ENCODE data around the gene NCR2. TPM values are rescaled to one million over a fixed set of nuclear protein-coding genes. Genes with fewer than 3 reads are reported as not detected.

The NCR2 gene
- total RNA-seq, 1 experiment from 2014 or later, result not detected

GRCh38 chr6:41326092-41326491 lies 9.3 kb upstream of the NCR2 start:
- CTCF ChIA-PET, result no interaction called here
- no TSS peak for BruUV-seq (replicated peaks)

DNA sequence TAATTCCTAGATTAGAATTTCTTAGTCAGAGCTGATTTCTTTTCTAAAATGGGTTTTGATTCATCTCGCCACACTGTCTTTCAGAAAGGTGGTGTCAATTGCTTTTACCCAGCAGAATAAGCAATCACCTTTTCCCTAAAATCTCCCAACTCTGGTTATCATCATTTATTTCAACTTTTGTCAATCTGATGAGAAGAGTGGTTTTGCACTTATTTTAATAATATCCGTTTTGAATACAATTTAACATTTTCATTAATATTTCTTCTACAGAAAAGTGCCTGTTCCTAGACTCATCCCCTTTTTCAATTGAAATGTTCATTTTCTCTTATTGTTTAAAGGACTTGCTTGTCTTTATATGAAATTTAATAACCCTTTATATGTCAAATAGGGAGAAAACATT lies 8.2 kb upstream of the NCR2 start:
- intact Hi-C loops (cut with micrococcal nuclease; ENCODE audit: unreplicated experiment), result no loop called here
- Mint-ChIP-seq H3K4me3 (ENCODE audit: low read depth, unreplicated experiment) (no peak overlapping the region), H3K27ac (ENCODE audit: unreplicated experiment) (no peak overlapping the region), H3K9me3 (ENCODE audit: low read depth, unreplicated experiment) (no peaks in the 10 kb centered on the region), H3K4me1 (ENCODE audit: low read depth, unreplicated experiment) (no peaks in the 10 kb centered on the region), H3K36me3 (ENCODE audit: insufficient read depth, unreplicated experiment) (no peaks in the 10 kb centered on the region), H3K27me3 (ENCODE audit: unreplicated experiment) (peaks cover 67% of the 10 kb centered on the region)
- no TSS peak for BruUV-seq (replicated peaks)
- TF ChIP-seq, protein P1, sequence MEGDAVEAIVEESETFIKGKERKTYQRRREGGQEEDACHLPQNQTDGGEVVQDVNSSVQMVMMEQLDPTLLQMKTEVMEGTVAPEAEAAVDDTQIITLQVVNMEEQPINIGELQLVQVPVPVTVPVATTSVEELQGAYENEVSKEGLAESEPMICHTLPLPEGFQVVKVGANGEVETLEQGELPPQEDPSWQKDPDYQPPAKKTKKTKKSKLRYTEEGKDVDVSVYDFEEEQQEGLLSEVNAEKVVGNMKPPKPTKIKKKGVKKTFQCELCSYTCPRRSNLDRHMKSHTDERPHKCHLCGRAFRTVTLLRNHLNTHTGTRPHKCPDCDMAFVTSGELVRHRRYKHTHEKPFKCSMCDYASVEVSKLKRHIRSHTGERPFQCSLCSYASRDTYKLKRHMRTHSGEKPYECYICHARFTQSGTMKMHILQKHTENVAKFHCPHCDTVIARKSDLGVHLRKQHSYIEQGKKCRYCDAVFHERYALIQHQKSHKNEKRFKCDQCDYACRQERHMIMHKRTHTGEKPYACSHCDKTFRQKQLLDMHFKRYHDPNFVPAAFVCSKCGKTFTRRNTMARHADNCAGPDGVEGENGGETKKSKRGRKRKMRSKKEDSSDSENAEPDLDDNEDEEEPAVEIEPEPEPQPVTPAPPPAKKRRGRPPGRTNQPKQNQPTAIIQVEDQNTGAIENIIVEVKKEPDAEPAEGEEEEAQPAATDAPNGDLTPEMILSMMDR (IDR thresholded peaks at IDR 0.05; ENCODE audit: unreplicated experiment), result no peak
- CTCF ChIA-PET, result no interaction called here
- DNase-seq, result no peak

More at GRCh38 chr6:41326092-41326491, 9.3 kb upstream of the NCR2 start:
- no peak overlapping the region for H3K4me3 Mint-ChIP-seq (ENCODE audit: low read depth, unreplicated experiment)
- intact Hi-C loops (cut with micrococcal nuclease; ENCODE audit: unreplicated experiment), result no loop called here
- H3K36me3 Mint-ChIP-seq (ENCODE audit: insufficient read depth, unreplicated experiment), result no peaks in the 10 kb centered on the region
- H3K27me3 Mint-ChIP-seq (ENCODE audit: unreplicated experiment), result peaks cover 57% of the 10 kb centered on the region
- H3K27ac Mint-ChIP-seq (ENCODE audit: unreplicated experiment), result no peak overlapping the region
- TF ChIP-seq, protein P1 (IDR thresholded peaks at IDR 0.05; ENCODE audit: unreplicated experiment), result no peak
- peaks cover 9% of the 10 kb centered on the region for H3K4me1 Mint-ChIP-seq (ENCODE audit: low read depth, unreplicated experiment)
- DNase-seq, result no peak
- H3K9me3 Mint-ChIP-seq (ENCODE audit: low read depth, unreplicated experiment), result no peaks in the 10 kb centered on the region

GRCh38 chr6:41331401-41332150 lies 3.8 kb upstream of the NCR2 start:
- BruUV-seq (replicated peaks), result no TSS peak
- Mint-ChIP-seq H3K9me3 (ENCODE audit: low read depth, unreplicated experiment) (no peaks in the 10 kb centered on the region), H3K4me3 (ENCODE audit: low read depth, unreplicated experiment) (no peak overlapping the region), H3K4me1 (ENCODE audit: low read depth, unreplicated experiment) (no peaks in the 10 kb centered on the region), H3K36me3 (ENCODE audit: insufficient read depth, unreplicated experiment) (no peaks in the 10 kb centered on the region), H3K27me3 (ENCODE audit: unreplicated experiment) (peaks cover 98% of the 10 kb centered on the region), H3K27ac (ENCODE audit: unreplicated experiment) (no peak overlapping the region)
- DNase-seq, result no peak
- intact Hi-C loops (cut with micrococcal nuclease; ENCODE audit: unreplicated experiment), result no loop called here
- CTCF ChIA-PET, result interaction anchor here (0.6 kb wide), 1 partner anchor 54 kb away, joined by 8 read pairs; no protein-coding TSS in a partner anchor
- TF ChIP-seq, protein P1 (IDR thresholded peaks at IDR 0.05; ENCODE audit: unreplicated experiment), result no peak

DNA sequence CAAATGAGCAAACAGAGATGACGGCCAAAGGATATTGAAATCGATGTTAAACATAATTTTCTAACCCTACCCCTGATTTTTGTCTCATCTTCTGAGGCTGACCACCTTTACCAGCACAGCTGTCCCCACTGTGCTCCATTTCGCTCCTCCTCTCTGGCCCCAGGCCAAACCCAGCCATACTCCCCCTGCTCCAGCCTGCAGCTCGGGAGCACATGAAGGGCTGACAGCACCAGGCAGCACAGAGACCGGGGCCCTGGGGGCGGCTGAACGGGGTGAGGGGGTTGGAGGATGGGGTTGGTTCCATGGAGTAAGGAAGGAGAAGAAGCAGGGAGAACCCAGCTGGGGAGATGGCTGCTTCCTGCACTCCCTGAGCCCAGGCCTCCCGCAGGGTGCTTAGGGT lies 3.2 kb upstream of the NCR2 start:
- TF ChIP-seq, protein P1 (IDR thresholded peaks at IDR 0.05; ENCODE audit: unreplicated experiment), result no peak
- Mint-ChIP-seq H3K27me3 (ENCODE audit: unreplicated experiment) (peaks cover 92% of the 10 kb centered on the region), H3K36me3 (ENCODE audit: insufficient read depth, unreplicated experiment) (no peaks in the 10 kb centered on the region), H3K9me3 (ENCODE audit: low read depth, unreplicated experiment) (no peaks in the 10 kb centered on the region), H3K4me1 (ENCODE audit: low read depth, unreplicated experiment) (no peaks in the 10 kb centered on the region), H3K27ac (ENCODE audit: unreplicated experiment) (no peak overlapping the region), H3K4me3 (ENCODE audit: low read depth, unreplicated experiment) (no peak overlapping the region)
- intact Hi-C loops (cut with micrococcal nuclease; ENCODE audit: unreplicated experiment), result no loop called here
- no TSS peak for BruUV-seq (replicated peaks)
- DNase-seq, result no peak
- CTCF ChIA-PET, result no interaction called here
